ENCODE measurements around the gene EIF4B. TPM values are rescaled to one million over a fixed set of nuclear protein-coding genes. Genes with fewer than 3 reads are reported as not detected.

EIF4B gene
- total and polyA plus RNA-seq, 9 of the 15 experiments (the other 6 are each of a cell fraction or from before 2014, with no cell fraction given) = 138 to 669 (median 552) TPM

DNA sequence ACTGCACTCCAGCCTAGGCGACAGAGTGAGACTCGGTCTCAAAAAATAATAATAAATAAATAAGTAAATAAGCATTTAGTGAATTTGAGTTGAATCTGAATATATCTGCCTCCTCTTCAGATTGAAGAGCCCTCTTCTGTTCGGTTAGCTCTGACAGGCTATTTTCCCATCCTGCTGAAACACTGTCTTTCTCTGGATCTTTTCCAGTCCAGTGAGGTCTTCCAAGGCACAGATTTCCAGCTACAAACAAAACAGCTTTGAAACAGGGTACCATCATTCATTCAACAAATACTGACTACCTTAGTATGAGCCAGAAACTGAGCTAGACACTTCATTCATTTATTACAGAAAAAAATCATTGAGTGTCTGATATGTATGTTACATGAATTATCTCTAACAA lies 80.1 kb downstream of the EIF4B start:
- Histone ChIP-seq H3K9ac (ENCODE audit: insufficient read depth in 1 of 2, low read depth in 2 of 2, low read length in 2 of 2) (no peak overlapping the region), H3K4me3 (no peak overlapping the region), H3K27ac (ENCODE audit: extremely low read depth, low read depth, low read length) (no peak overlapping the region), H4K20me1 (replicated peaks; ENCODE audit: control insufficient read depth, insufficient read depth, low read length) (no peaks in the 10 kb centered on the region), H2AFZ (ENCODE audit: low read depth, low read length) (peak overlapping the region; percentile 37; the same call in 1 of the 2 replicates), H3K9me1 (ENCODE audit: control insufficient read depth, insufficient read depth, low read length) (no peaks in the 10 kb centered on the region), H3K27me3 (ENCODE audit: control insufficient read depth in 2 of 2, insufficient read depth in 2 of 2, low read length in 2 of 2) (no peaks in the 10 kb centered on the region), H3K4me1 (replicated peaks in 1 of 2; ENCODE audit: control insufficient read depth in 2 of 2, insufficient read depth in 2 of 2, low read length in 2 of 2) (no peaks in the 10 kb centered on the region; a peak in 2 of 5 replicates), H3K79me2 (ENCODE audit: control insufficient read depth, insufficient read depth, low read length) (no peaks in the 10 kb centered on the region), H3K4me2 (ENCODE audit: insufficient read depth, low read length) (no peak overlapping the region), H3K9me3 (replicated peaks; ENCODE audit: control insufficient read depth, insufficient read depth, low read depth, low read length) (no peaks in the 10 kb centered on the region), H3K36me3 (ENCODE audit: control insufficient read depth, insufficient read depth, low read length) (no peaks in the 10 kb centered on the region)
- no peak for FAIRE-seq
- no peak for ATAC-seq
- ChIA-PET POLR2A (interaction anchor here (0.8 kb wide), 1 partner anchor 25 kb away, joined by 3 read pairs; no protein-coding TSS in a partner anchor), CTCF (ENCODE audit: low intra/inter-chr PET ratio) (no interaction called here)
- intact Hi-C loops (cut with micrococcal nuclease) = no loop called here
- whole genome bisulfite sequencing (ENCODE audit: insufficient coverage, low coverage, missing lambda C conversion rate) = 43% methylated on average over 3 of the region's 3 CpGs
- TF ChIP-seq, protein P1, sequence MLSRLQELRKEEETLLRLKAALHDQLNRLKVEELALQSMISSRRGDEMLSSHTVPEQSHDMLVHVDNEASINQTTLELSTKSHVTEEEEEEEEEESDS (CRISPR knock-in tag; IDR thresholded peaks at IDR 0.05) = no peak
- in situ Hi-C loops (cut with MboI) = no loop called here
- BruUV-seq (replicated peaks) = no TSS peak
- DNase-seq (ENCODE audit: extremely low read depth in 1 of 4, low spot score in 3 of 4) = no peak

DNA sequence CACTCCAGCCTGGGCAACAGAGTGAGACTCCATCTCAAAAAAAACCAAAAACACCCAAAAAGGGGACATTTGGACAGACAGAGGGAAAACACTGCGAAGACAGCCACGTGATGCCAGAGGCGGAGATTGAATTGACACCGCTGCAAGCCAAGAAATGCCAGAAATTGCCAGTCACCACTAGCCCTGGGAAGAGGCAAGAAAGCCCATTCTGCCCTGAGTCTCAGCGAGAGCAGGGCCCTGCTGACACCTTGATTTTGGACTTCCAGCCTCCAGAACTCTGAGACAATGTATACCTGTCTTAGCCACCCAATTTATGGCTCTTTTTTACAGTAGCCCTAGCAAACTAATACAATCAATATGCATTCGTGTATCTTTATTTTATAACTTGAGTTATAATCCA lies 83.8 kb downstream of the EIF4B start:
- H3K4me1 ChIP-seq (replicated peaks in 1 of 2; ENCODE audit: control insufficient read depth in 2 of 2, insufficient read depth in 2 of 2, low read length in 2 of 2) = peaks cover 6 to 11% of the 10 kb centered on the region in 2 experiments
- H3K36me3 ChIP-seq (ENCODE audit: control insufficient read depth, insufficient read depth, low read length) = no peaks in the 10 kb centered on the region
- no peaks in the 10 kb centered on the region for H3K27me3 ChIP-seq (ENCODE audit: control insufficient read depth in 2 of 2, insufficient read depth in 2 of 2, low read length in 2 of 2)
- in situ Hi-C loops (cut with MboI) = no loop called here
- no peak overlapping the region for H3K4me2 ChIP-seq (ENCODE audit: insufficient read depth, low read length)
- no peaks in the 10 kb centered on the region for H3K79me2 ChIP-seq (ENCODE audit: control insufficient read depth, insufficient read depth, low read length)
- 0 out of 2 replicates have a peak overlapping the region, but pooled peaks have one; percentile 55 for H2AFZ ChIP-seq (ENCODE audit: low read depth, low read length)
- WGBS (ENCODE audit: insufficient coverage, low coverage, missing lambda C conversion rate) = 66% methylated on average over 6 of the region's 6 CpGs
- no TSS peak for BruUV-seq (replicated peaks)
- intact Hi-C loops (cut with micrococcal nuclease) = no loop called here
- FAIRE-seq = no peak
- ChIA-PET POLR2A (interaction anchor here (0.8 to 2.6 kb wide), 4 partner anchors 10 to 211 kb away, joined by 3 to 12 read pairs (median 4); partner anchors contain the start of gene SPRYD3), CTCF (ENCODE audit: low intra/inter-chr PET ratio) (no interaction called here)
- no peak for ATAC-seq
- H3K9ac ChIP-seq (ENCODE audit: insufficient read depth in 1 of 2, low read depth in 2 of 2, low read length in 2 of 2) = peak overlapping the region in 1 of 2 experiments; percentile 77; a peak in 1 of 4 replicates
- H3K27ac ChIP-seq (ENCODE audit: extremely low read depth, low read depth, low read length) = no peak overlapping the region
- no peaks in the 10 kb centered on the region for H3K9me1 ChIP-seq (ENCODE audit: control insufficient read depth, insufficient read depth, low read length)
- H3K9me3 ChIP-seq (replicated peaks; ENCODE audit: control insufficient read depth, insufficient read depth, low read depth, low read length) = no peaks in the 10 kb centered on the region
- DNase-seq (ENCODE audit: extremely low read depth in 1 of 4, low spot score in 3 of 4) = no peak
- H3K4me3 ChIP-seq = no peak overlapping the region
- H4K20me1 ChIP-seq (replicated peaks; ENCODE audit: control insufficient read depth, insufficient read depth, low read length) = no peaks in the 10 kb centered on the region
- no peak for TF ChIP-seq ZNF589 (CRISPR knock-in tag; IDR thresholded peaks at IDR 0.05; ENCODE audit: low read depth)
- no peak for TF ChIP-seq ZBTB8A (IDR thresholded peaks at IDR 0.05; ENCODE audit: partially characterized antibody)
- TF ChIP-seq, protein P2, sequence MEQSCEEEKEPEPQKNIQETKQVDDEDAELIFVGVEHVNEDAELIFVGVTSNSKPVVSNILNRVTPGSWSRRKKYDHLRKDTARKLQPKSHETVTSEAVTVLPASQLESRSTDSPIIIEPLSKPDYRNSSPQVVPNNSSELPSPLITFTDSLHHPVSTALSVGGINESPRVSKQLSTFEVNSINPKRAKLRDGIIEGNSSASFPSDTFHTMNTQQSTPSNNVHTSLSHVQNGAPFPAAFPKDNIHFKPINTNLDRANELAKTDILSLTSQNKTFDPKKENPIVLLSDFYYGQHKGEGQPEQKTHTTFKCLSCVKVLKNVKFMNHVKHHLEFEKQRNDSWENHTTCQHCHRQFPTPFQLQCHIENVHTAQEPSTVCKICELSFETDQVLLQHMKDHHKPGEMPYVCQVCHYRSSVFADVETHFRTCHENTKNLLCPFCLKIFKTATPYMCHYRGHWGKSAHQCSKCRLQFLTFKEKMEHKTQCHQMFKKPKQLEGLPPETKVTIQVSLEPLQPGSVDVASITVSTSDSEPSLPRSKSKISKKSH (CRISPR knock-in tag; IDR thresholded peaks at IDR 0.05) = no peak
- no peak for TF ChIP-seq HDAC8 (tag; IDR thresholded peaks at IDR 0.05)
- TF ChIP-seq, protein P3, sequence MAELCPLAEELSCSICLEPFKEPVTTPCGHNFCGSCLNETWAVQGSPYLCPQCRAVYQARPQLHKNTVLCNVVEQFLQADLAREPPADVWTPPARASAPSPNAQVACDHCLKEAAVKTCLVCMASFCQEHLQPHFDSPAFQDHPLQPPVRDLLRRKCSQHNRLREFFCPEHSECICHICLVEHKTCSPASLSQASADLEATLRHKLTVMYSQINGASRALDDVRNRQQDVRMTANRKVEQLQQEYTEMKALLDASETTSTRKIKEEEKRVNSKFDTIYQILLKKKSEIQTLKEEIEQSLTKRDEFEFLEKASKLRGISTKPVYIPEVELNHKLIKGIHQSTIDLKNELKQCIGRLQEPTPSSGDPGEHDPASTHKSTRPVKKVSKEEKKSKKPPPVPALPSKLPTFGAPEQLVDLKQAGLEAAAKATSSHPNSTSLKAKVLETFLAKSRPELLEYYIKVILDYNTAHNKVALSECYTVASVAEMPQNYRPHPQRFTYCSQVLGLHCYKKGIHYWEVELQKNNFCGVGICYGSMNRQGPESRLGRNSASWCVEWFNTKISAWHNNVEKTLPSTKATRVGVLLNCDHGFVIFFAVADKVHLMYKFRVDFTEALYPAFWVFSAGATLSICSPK (IDR thresholded peaks at IDR 0.05; ENCODE audit: borderline replicate concordance) = no peak
- no peak for TF ChIP-seq MAFF (IDR thresholded peaks at IDR 0.05; ENCODE audit: low read length)
- TF ChIP-seq, protein P4, sequence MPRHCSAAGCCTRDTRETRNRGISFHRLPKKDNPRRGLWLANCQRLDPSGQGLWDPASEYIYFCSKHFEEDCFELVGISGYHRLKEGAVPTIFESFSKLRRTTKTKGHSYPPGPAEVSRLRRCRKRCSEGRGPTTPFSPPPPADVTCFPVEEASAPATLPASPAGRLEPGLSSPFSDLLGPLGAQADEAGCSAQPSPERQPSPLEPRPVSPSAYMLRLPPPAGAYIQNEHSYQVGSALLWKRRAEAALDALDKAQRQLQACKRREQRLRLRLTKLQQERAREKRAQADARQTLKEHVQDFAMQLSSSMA (CRISPR knock-in tag; IDR thresholded peaks at IDR 0.05) = no peak
- TF ChIP-seq, protein P5, sequence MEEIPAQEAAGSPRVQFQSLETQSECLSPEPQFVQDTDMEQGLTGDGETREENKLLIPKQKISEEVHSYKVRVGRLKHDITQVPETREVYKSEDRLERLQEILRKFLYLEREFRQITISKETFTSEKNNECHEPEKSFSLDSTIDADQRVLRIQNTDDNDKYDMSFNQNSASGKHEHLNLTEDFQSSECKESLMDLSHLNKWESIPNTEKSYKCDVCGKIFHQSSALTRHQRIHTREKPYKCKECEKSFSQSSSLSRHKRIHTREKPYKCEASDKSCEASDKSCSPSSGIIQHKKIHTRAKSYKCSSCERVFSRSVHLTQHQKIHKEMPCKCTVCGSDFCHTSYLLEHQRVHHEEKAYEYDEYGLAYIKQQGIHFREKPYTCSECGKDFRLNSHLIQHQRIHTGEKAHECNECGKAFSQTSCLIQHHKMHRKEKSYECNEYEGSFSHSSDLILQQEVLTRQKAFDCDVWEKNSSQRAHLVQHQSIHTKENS (CRISPR knock-in tag; IDR thresholded peaks at IDR 0.05) = no peak
